ENCODE data around the gene ARL3.
A peak's percentile ranks its signal among the peaks of the same experiment; 100 is the strongest.

ARL3 gene

GRCh38 chr10:102740229-102740628, 26.0 kb upstream of the ARL3 start:
- TF ChIP-seq TAF1 (IDR thresholded peaks at IDR 0.05; ENCODE audit: low read depth, low read length), result no peak
- TF ChIP-seq POLR2AphosphoS5 (IDR thresholded peaks at IDR 0.05; ENCODE audit: low read depth, low read length), result no peak
- no peak for TF ChIP-seq POU2F2 (IDR thresholded peaks at IDR 0.05; ENCODE audit: low read depth, low read length)
- no peak for TF ChIP-seq PAX5 (IDR thresholded peaks at IDR 0.05; ENCODE audit: insufficient read depth, low read length, severe bottlenecking)
- no peak for TF ChIP-seq SPI1 (IDR thresholded peaks at IDR 0.05; ENCODE audit: low read depth, low read length)
- TF ChIP-seq POLR2A (IDR thresholded peaks at IDR 0.05; ENCODE audit: low read depth, low read length), result no peak
- DNase-seq (ENCODE audit: insufficient read length, low spot score) (no peak), FAIRE-seq (no peak)

- DNase-seq (ENCODE audit: insufficient read length, low spot score) (no peak), FAIRE-seq (no peak)
- TF ChIP-seq SPI1 (IDR thresholded peaks at IDR 0.05; ENCODE audit: low read depth, low read length) (no peak), PAX5 (IDR thresholded peaks at IDR 0.05; ENCODE audit: insufficient read depth, low read length, severe bottlenecking) (no peak), POU2F2 (IDR thresholded peaks at IDR 0.05; ENCODE audit: low read depth, low read length) (no peak), TAF1 (IDR thresholded peaks at IDR 0.05; ENCODE audit: low read depth, low read length) (no peak), POLR2AphosphoS5 (IDR thresholded peaks at IDR 0.05; ENCODE audit: low read depth, low read length) (no peak), POLR2A (IDR thresholded peaks at IDR 0.05; ENCODE audit: low read depth, low read length) (no peak)
Measured at GRCh38 chr10:102738692-102739121, 24.5 kb upstream of the ARL3 start.

GRCh38 chr10:102735065-102735562, 20.9 kb upstream of the ARL3 start:
- TF ChIP-seq TAF1 (IDR thresholded peaks at IDR 0.05; ENCODE audit: low read depth, low read length), result no peak
- TF ChIP-seq POLR2A (IDR thresholded peaks at IDR 0.05; ENCODE audit: low read depth, low read length), result no peak
- no peak for FAIRE-seq
- no peak for DNase-seq (ENCODE audit: insufficient read length, low spot score)

GRCh38 chr10:102732661-102733060, 18.5 kb upstream of the ARL3 start:
- FAIRE-seq (no peak), DNase-seq (ENCODE audit: insufficient read length, low spot score) (no peak)
- TF ChIP-seq PAX5 (IDR thresholded peaks at IDR 0.05; ENCODE audit: insufficient read depth, low read length, severe bottlenecking) (no peak), POLR2A (IDR thresholded peaks at IDR 0.05; ENCODE audit: low read depth, low read length) (no peak), SPI1 (IDR thresholded peaks at IDR 0.05; ENCODE audit: low read depth, low read length) (no peak), POLR2AphosphoS5 (IDR thresholded peaks at IDR 0.05; ENCODE audit: low read depth, low read length) (no peak), TAF1 (IDR thresholded peaks at IDR 0.05; ENCODE audit: low read depth, low read length) (no peak), POU2F2 (IDR thresholded peaks at IDR 0.05; ENCODE audit: low read depth, low read length) (no peak)

GRCh38 chr10:102731222-102731800, 17.1 kb upstream of the ARL3 start:
- FAIRE-seq (no peak), DNase-seq (ENCODE audit: insufficient read length, low spot score) (no peak)
- no peak for TF ChIP-seq POLR2AphosphoS5 (IDR thresholded peaks at IDR 0.05; ENCODE audit: low read depth, low read length)
- TF ChIP-seq POLR2A (IDR thresholded peaks at IDR 0.05; ENCODE audit: low read depth, low read length), result no peak
- no peak for TF ChIP-seq POU2F2 (IDR thresholded peaks at IDR 0.05; ENCODE audit: low read depth, low read length)
- no peak for TF ChIP-seq TAF1 (IDR thresholded peaks at IDR 0.05; ENCODE audit: low read depth, low read length)
- no peak for TF ChIP-seq SPI1 (IDR thresholded peaks at IDR 0.05; ENCODE audit: low read depth, low read length)

- TF ChIP-seq POLR2A (IDR thresholded peaks at IDR 0.05; ENCODE audit: low read depth, low read length) (no peak), PAX5 (IDR thresholded peaks at IDR 0.05; ENCODE audit: insufficient read depth, low read length, severe bottlenecking) (no peak), POLR2AphosphoS5 (IDR thresholded peaks at IDR 0.05; ENCODE audit: low read depth, low read length) (no peak), POU2F2 (IDR thresholded peaks at IDR 0.05; ENCODE audit: low read depth, low read length) (no peak), TAF1 (IDR thresholded peaks at IDR 0.05; ENCODE audit: low read depth, low read length) (no peak), SPI1 (IDR thresholded peaks at IDR 0.05; ENCODE audit: low read depth, low read length) (no peak)
- DNase-seq (ENCODE audit: insufficient read length, low spot score), result peak; percentile 42
- peak; percentile 52 for FAIRE-seq
Measured at GRCh38 chr10:102729029-102730026, 15.1 kb upstream of the ARL3 start.

- TF ChIP-seq POLR2AphosphoS5 (IDR thresholded peaks at IDR 0.05; ENCODE audit: low read depth, low read length) (no peak), POU2F2 (IDR thresholded peaks at IDR 0.05; ENCODE audit: low read depth, low read length) (no peak), POLR2A (IDR thresholded peaks at IDR 0.05; ENCODE audit: low read depth, low read length) (no peak), TAF1 (IDR thresholded peaks at IDR 0.05; ENCODE audit: low read depth, low read length) (no peak), PAX5 (IDR thresholded peaks at IDR 0.05; ENCODE audit: insufficient read depth, low read length, severe bottlenecking) (no peak), SPI1 (IDR thresholded peaks at IDR 0.05; ENCODE audit: low read depth, low read length) (no peak)
- no peak for DNase-seq (ENCODE audit: insufficient read length, low spot score)
- no peak for FAIRE-seq
Measured at GRCh38 chr10:102727037-102727818, 13.0 kb upstream of the ARL3 start.

- FAIRE-seq (no peak), DNase-seq (ENCODE audit: insufficient read length, low spot score) (no peak)
- TF ChIP-seq POU2F2 (IDR thresholded peaks at IDR 0.05; ENCODE audit: low read depth, low read length) (no peak), PAX5 (IDR thresholded peaks at IDR 0.05; ENCODE audit: insufficient read depth, low read length, severe bottlenecking) (no peak), SPI1 (IDR thresholded peaks at IDR 0.05; ENCODE audit: low read depth, low read length) (no peak), POLR2AphosphoS5 (IDR thresholded peaks at IDR 0.05; ENCODE audit: low read depth, low read length) (no peak), POLR2A (IDR thresholded peaks at IDR 0.05; ENCODE audit: low read depth, low read length) (no peak), TAF1 (IDR thresholded peaks at IDR 0.05; ENCODE audit: low read depth, low read length) (no peak)
Measured at GRCh38 chr10:102726274-102726673, 12.1 kb upstream of the ARL3 start.

GRCh38 chr10:102723989-102724388, 9.8 kb upstream of the ARL3 start:
- TF ChIP-seq SPI1 (IDR thresholded peaks at IDR 0.05; ENCODE audit: low read depth, low read length), result no peak
- TF ChIP-seq POU2F2 (IDR thresholded peaks at IDR 0.05; ENCODE audit: low read depth, low read length), result no peak
- TF ChIP-seq PAX5 (IDR thresholded peaks at IDR 0.05; ENCODE audit: insufficient read depth, low read length, severe bottlenecking), result no peak
- TF ChIP-seq POLR2A (IDR thresholded peaks at IDR 0.05; ENCODE audit: low read depth, low read length), result no peak
- TF ChIP-seq POLR2AphosphoS5 (IDR thresholded peaks at IDR 0.05; ENCODE audit: low read depth, low read length), result no peak
- TF ChIP-seq TAF1 (IDR thresholded peaks at IDR 0.05; ENCODE audit: low read depth, low read length), result no peak
- no peak for DNase-seq (ENCODE audit: insufficient read length, low spot score)
- no peak for FAIRE-seq
